ENCODE measurements around the gene GAL3ST3. TPM values are rescaled to one million over a fixed set of nuclear protein-coding genes. Genes with fewer than 3 reads are reported as not detected.

Gene GAL3ST3
- total and polyA plus RNA-seq, 4 donors: not detected

DNA sequence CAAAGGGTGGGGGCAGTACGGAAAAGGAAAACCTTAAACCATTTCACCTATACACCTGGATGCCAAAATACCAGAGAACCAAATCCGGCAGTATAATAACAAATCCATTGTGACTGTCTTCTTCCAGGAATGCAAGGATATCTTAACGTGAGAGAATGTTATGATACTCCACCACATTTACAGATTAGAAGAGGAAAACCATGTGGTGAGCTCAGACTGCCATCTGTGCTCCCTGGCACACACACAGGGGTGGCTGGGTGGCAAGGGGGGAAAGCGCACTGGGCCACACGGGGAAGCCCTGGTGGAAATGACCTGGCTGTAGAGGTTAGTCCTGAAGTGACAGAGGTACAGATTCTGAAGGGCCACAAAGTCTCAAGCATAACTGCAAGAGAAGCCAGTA lies 56.9 kb downstream of the GAL3ST3 start:
- no peaks in the 10 kb centered on the region for H3K9me3 ChIP-seq (ENCODE audit: control insufficient read depth in 4 of 4, insufficient read depth in 3 of 4, low read length in 3 of 4)
- ATAC-seq (ENCODE audit: insufficient read depth, low FRiP score) (no peak), DNase-seq (no peak)
- no peak overlapping the region for H3K9ac ChIP-seq (ENCODE audit: insufficient read depth in 1 of 2, low read length in 2 of 2)
- H3K36me3 ChIP-seq (ENCODE audit: control insufficient read depth in 4 of 4, insufficient read depth in 4 of 4, low read length in 4 of 4): peaks cover 0 to 5% (median 1%) of the 10 kb centered on the region in 4 donors
- no peaks in the 10 kb centered on the region for H3K27me3 ChIP-seq (ENCODE audit: control insufficient read depth in 3 of 3, insufficient read depth in 3 of 3, low read length in 2 of 3)
- TF ChIP-seq, protein P1, sequence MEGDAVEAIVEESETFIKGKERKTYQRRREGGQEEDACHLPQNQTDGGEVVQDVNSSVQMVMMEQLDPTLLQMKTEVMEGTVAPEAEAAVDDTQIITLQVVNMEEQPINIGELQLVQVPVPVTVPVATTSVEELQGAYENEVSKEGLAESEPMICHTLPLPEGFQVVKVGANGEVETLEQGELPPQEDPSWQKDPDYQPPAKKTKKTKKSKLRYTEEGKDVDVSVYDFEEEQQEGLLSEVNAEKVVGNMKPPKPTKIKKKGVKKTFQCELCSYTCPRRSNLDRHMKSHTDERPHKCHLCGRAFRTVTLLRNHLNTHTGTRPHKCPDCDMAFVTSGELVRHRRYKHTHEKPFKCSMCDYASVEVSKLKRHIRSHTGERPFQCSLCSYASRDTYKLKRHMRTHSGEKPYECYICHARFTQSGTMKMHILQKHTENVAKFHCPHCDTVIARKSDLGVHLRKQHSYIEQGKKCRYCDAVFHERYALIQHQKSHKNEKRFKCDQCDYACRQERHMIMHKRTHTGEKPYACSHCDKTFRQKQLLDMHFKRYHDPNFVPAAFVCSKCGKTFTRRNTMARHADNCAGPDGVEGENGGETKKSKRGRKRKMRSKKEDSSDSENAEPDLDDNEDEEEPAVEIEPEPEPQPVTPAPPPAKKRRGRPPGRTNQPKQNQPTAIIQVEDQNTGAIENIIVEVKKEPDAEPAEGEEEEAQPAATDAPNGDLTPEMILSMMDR (IDR thresholded peaks at IDR 0.05; ENCODE audit: control extremely low read depth, extremely low read depth): no peak
- no peaks in the 10 kb centered on the region for H3K4me1 ChIP-seq (ENCODE audit: control insufficient read depth in 5 of 5, insufficient read depth in 5 of 5, low read length in 5 of 5)
- 87 to 91% methylated on average over 5 of the region's 5 CpGs for WGBS, 2 donors
- no peak overlapping the region for H3K4me3 ChIP-seq
- H3K27ac ChIP-seq (ENCODE audit: low read depth in 1 of 2, low read length in 1 of 2): no peak overlapping the region

Other genes with a start within 250 kb of the GAL3ST3 start
- under 1 TPM; 0.52 to 0.77 TPM for gene SNX32, start 215.2 kb downstream of the GAL3ST3 start, total RNA-seq
- under 1 TPM; 0.14 to 0.88 TPM for gene SNX32, start 215.2 kb downstream of the GAL3ST3 start, polyA plus RNA-seq
- gene CFL1, start 191.0 kb downstream of the GAL3ST3 start, total RNA-seq: 100 to 1,000 TPM; 387 to 967 TPM
- gene CFL1, start 191.0 kb downstream of the GAL3ST3 start, polyA plus RNA-seq: 1,000 to 10,000 TPM in 1 of 2 donors, 100 to 1,000 TPM in 1; 493 to 1,282 TPM
- gene MUS81, start 188.7 kb downstream of the GAL3ST3 start, total RNA-seq: 10 to 100 TPM; 35.0 to 61.4 TPM
- 10 to 100 TPM; 46.2 to 62.2 TPM for gene MUS81, start 188.7 kb downstream of the GAL3ST3 start, polyA plus RNA-seq
- gene EFEMP2, start 176.4 kb downstream of the GAL3ST3 start, total RNA-seq: 10 to 100 TPM; 62.8 to 67.0 TPM
- gene EFEMP2, start 176.4 kb downstream of the GAL3ST3 start, polyA plus RNA-seq: 10 to 100 TPM; 34.2 to 44.8 TPM
- 1 to 10 TPM; 3.1 to 4.6 TPM for gene CTSW, start 169.3 kb downstream of the GAL3ST3 start, total RNA-seq
- 1 to 10 TPM; 2.9 to 8.7 TPM for gene CTSW, start 169.3 kb downstream of the GAL3ST3 start, polyA plus RNA-seq
- gene FIBP, start 160.7 kb downstream of the GAL3ST3 start, total RNA-seq: 10 to 100 TPM; 49.8 to 74.6 TPM
- gene FIBP, start 160.7 kb downstream of the GAL3ST3 start, polyA plus RNA-seq: 10 to 100 TPM; 47.1 to 77.2 TPM
- gene CCDC85B, start 158.5 kb downstream of the GAL3ST3 start, total RNA-seq: 10 to 100 TPM; 20.7 to 55.4 TPM
- gene CCDC85B, start 158.5 kb downstream of the GAL3ST3 start, polyA plus RNA-seq: 10 to 100 TPM; 52.5 to 63.4 TPM
- 10 to 100 TPM in 1 of 2 donors, under 1 TPM in 1; 0.43 to 11.4 TPM for gene FOSL1, start 148.8 kb downstream of the GAL3ST3 start, total RNA-seq
- gene FOSL1, start 148.8 kb downstream of the GAL3ST3 start, polyA plus RNA-seq: 10 to 100 TPM; 19.2 to 19.9 TPM
- 10 to 100 TPM; 17.9 to 38.8 TPM for gene C11orf68, start 130.1 kb downstream of the GAL3ST3 start, total RNA-seq
- gene C11orf68, start 130.1 kb downstream of the GAL3ST3 start, polyA plus RNA-seq: 10 to 100 TPM; 26.8 to 30.8 TPM
- 10 to 100 TPM; 40.8 to 92.7 TPM for gene DRAP1, start 129.7 kb downstream of the GAL3ST3 start, total RNA-seq
- 100 to 1,000 TPM in 1 of 2 donors, 10 to 100 TPM in 1; 99.4 to 140 TPM for gene DRAP1, start 129.7 kb downstream of the GAL3ST3 start, polyA plus RNA-seq
- under 1 TPM; 0.34 TPM for gene TSGA10IP, start 103.7 kb downstream of the GAL3ST3 start, total RNA-seq
- under 1 TPM; 0.07 to 0.20 TPM for gene TSGA10IP, start 103.7 kb downstream of the GAL3ST3 start, polyA plus RNA-seq
- gene SART1, start 87.4 kb downstream of the GAL3ST3 start, total RNA-seq: 10 to 100 TPM; 31.4 to 52.3 TPM
- 100 to 1,000 TPM in 1 of 2 donors, 10 to 100 TPM in 1; 44.3 to 145 TPM for gene SART1, start 87.4 kb downstream of the GAL3ST3 start, polyA plus RNA-seq
- gene EIF1AD, start 47.0 kb downstream of the GAL3ST3 start, total RNA-seq: 10 to 100 TPM; 27.4 to 33.2 TPM
- gene EIF1AD, start 47.0 kb downstream of the GAL3ST3 start, polyA plus RNA-seq: 10 to 100 TPM; 22.0 to 29.9 TPM
- 100 to 1,000 TPM in 1 of 2 donors, 10 to 100 TPM in 1; 17.7 to 185 TPM for gene BANF1, start 46.7 kb downstream of the GAL3ST3 start, total RNA-seq
- gene BANF1, start 46.7 kb downstream of the GAL3ST3 start, polyA plus RNA-seq: 100 to 1,000 TPM; 132 to 315 TPM
- 10 to 100 TPM in 1 of 2 donors, 1 to 10 TPM in 1; 7.1 to 17.7 TPM for gene CST6, start 37.2 kb downstream of the GAL3ST3 start, total RNA-seq
- gene CST6, start 37.2 kb downstream of the GAL3ST3 start, polyA plus RNA-seq: 10 to 100 TPM; 31.7 to 38.8 TPM
- gene CATSPER1, start 22.7 kb downstream of the GAL3ST3 start, total RNA-seq: 1 to 10 TPM in 1 of 2 donors, not detected in 1; 2.9 TPM
- gene CATSPER1, start 22.7 kb downstream of the GAL3ST3 start, polyA plus RNA-seq: 1 to 10 TPM; 3.1 to 3.3 TPM
- 100 to 1,000 TPM; 130 to 187 TPM for gene SF3B2, start 3.2 kb upstream of the GAL3ST3 start, total RNA-seq
- 100 to 1,000 TPM in 1 of 2 donors, 10 to 100 TPM in 1; 78.0 to 139 TPM for gene SF3B2, start 3.2 kb upstream of the GAL3ST3 start, polyA plus RNA-seq
- gene PACS1, start 21.1 kb upstream of the GAL3ST3 start, total RNA-seq: 10 to 100 TPM; 42.8 to 48.8 TPM
- gene PACS1, start 21.1 kb upstream of the GAL3ST3 start, polyA plus RNA-seq: 10 to 100 TPM; 22.2 to 26.6 TPM
- 10 to 100 TPM in 1 of 2 donors, 1 to 10 TPM in 1; 8.5 to 30.8 TPM for gene KLC2, start 208.5 kb upstream of the GAL3ST3 start, total RNA-seq
- 10 to 100 TPM; 17.8 to 34.2 TPM for gene KLC2, start 208.5 kb upstream of the GAL3ST3 start, polyA plus RNA-seq
- 100 to 1,000 TPM in 1 of 2 donors, 10 to 100 TPM in 1; 78.6 to 162 TPM for gene RAB1B, start 219.5 kb upstream of the GAL3ST3 start, total RNA-seq
- gene RAB1B, start 219.5 kb upstream of the GAL3ST3 start, polyA plus RNA-seq: 100 to 1,000 TPM; 174 to 203 TPM
- 1 to 10 TPM; 1.1 to 3.4 TPM for gene CNIH2, start 229.0 kb upstream of the GAL3ST3 start, total RNA-seq
- 1 to 10 TPM; 1.1 to 2.0 TPM for gene CNIH2, start 229.0 kb upstream of the GAL3ST3 start, polyA plus RNA-seq
- gene YIF1A, start 240.0 kb upstream of the GAL3ST3 start, total RNA-seq: 100 to 1,000 TPM in 1 of 2 donors, 10 to 100 TPM in 1; 46.6 to 123 TPM
- 100 to 1,000 TPM; 105 to 128 TPM for gene YIF1A, start 240.0 kb upstream of the GAL3ST3 start, polyA plus RNA-seq
- under 1 TPM; 0.23 to 0.28 TPM for gene TMEM151A, start 242.7 kb upstream of the GAL3ST3 start, total RNA-seq
- under 1 TPM; 0.09 to 0.91 TPM for gene TMEM151A, start 242.7 kb upstream of the GAL3ST3 start, polyA plus RNA-seq